Measurements from ENCODE around the gene SMCO2. TPM values are rescaled to one million over a fixed set of nuclear protein-coding genes. Genes with fewer than 3 reads are reported as not detected.

The SMCO2 gene
- total and polyA plus RNA-seq, 2 of the 8 experiments (the other 6 are each of a cell fraction or from before 2014, with no cell fraction given): 0.24 to 0.80 TPM

- no peak overlapping the region for H4K91ac ChIP-seq (replicated peaks; ENCODE audit: insufficient read length, low read length)
- no peaks in the 10 kb centered on the region for H3K23me2 ChIP-seq (ENCODE audit: low read depth, low read length)
- no peak overlapping the region for H3K4me3 ChIP-seq (ENCODE audit: extremely low read depth in 1 of 4, insufficient read depth in 2 of 4, low read depth in 3 of 4, low read length in 4 of 4)
- no peak overlapping the region for H2BK12ac ChIP-seq (ENCODE audit: low read depth, low read length)
- no peak overlapping the region for H3K9ac ChIP-seq (replicated peaks in 1 of 4; ENCODE audit: extremely low read depth in 1 of 4, low read depth in 3 of 4, low read length in 3 of 4)
- H3K4me2 ChIP-seq (ENCODE audit: insufficient read depth in 1 of 2, low read depth in 2 of 2, low read length in 2 of 2): no peak overlapping the region
- H3K23ac ChIP-seq (ENCODE audit: insufficient read length): no peak overlapping the region
- H3K4me1 ChIP-seq (replicated peaks in 1 of 4; ENCODE audit: control insufficient read depth in 3 of 4, insufficient read depth in 4 of 4, low read length in 3 of 4): no peaks in the 10 kb centered on the region
- H4K20me1 ChIP-seq (replicated peaks in 1 of 2; ENCODE audit: control insufficient read depth in 1 of 2, insufficient read depth in 2 of 2, low read length in 2 of 2): no peaks in the 10 kb centered on the region
- H3K9me3 ChIP-seq (ENCODE audit: insufficient read depth in 2 of 2, low read depth in 1 of 2, low read length in 1 of 2): no peaks in the 10 kb centered on the region
- H3K36me3 ChIP-seq (ENCODE audit: control insufficient read depth in 2 of 4, insufficient read depth in 4 of 4, low read length in 3 of 4): no peaks in the 10 kb centered on the region
- H3K79me1 ChIP-seq (ENCODE audit: low read depth, low read length): no peaks in the 10 kb centered on the region
- no peak overlapping the region for H2BK5ac ChIP-seq (ENCODE audit: low read depth, low read length)
- H3K18ac ChIP-seq (ENCODE audit: extremely low read depth, low read length): no peak overlapping the region
- no peak overlapping the region for H4K5ac ChIP-seq (ENCODE audit: insufficient read length, low read depth, low read length)
- H2BK20ac ChIP-seq (ENCODE audit: low read length): no peak overlapping the region
- H3K27ac ChIP-seq (ENCODE audit: low read depth, low read length): no peak overlapping the region
- 89% methylated on average over 6 of the region's 6 CpGs; no CpG with 5 or more reads in 1 of the 2 experiments for WGBS, 2 experiments (ENCODE audit: extremely low coverage in 1 of 2, insufficient coverage in 1 of 2, insufficient read length in 1 of 2, insufficient replicate concordance in 2 of 2, low coverage in 1 of 2, low lambda C conversion rate in 2 of 2, missing lambda C conversion rate in 1 of 2)
- no peak overlapping the region for H3K4ac ChIP-seq (replicated peaks; ENCODE audit: insufficient read length, low read depth, low read length)
- ChIA-PET CTCF (ENCODE audit: partially characterized antibody) (interaction anchor here (0.6 to 4.6 kb wide), 6 partner anchors 9 to 276 kb away, joined by 3 to 47 read pairs (median 3); no protein-coding TSS in a partner anchor), POLR2A (ENCODE audit: partially characterized antibody) (no interaction called here)
- H2AK5ac ChIP-seq (ENCODE audit: low read depth, low read length): no peak overlapping the region
- FAIRE-seq (no peak), DNase-seq (ENCODE audit: low read depth in 1 of 2, low spot score in 2 of 2) (no peak)
- no peaks in the 10 kb centered on the region for H3K27me3 ChIP-seq (replicated peaks in 1 of 4; ENCODE audit: control insufficient read depth in 3 of 4, extremely low read depth in 1 of 4, insufficient read depth in 3 of 4, low read length in 3 of 4)
- H3K56ac ChIP-seq (replicated peaks; ENCODE audit: insufficient read length, low read depth, low read length): no peak overlapping the region
- H2AFZ ChIP-seq (ENCODE audit: low read length): no peak overlapping the region
- no peak overlapping the region for H2BK15ac ChIP-seq (ENCODE audit: low read length)
- no peak overlapping the region for H2BK120ac ChIP-seq (replicated peaks; ENCODE audit: low read depth, low read length)
- H3K14ac ChIP-seq (ENCODE audit: insufficient read length): no peak overlapping the region
- no peak for TF ChIP-seq TEAD4 (IDR thresholded peaks at IDR 0.05; ENCODE audit: low read depth, low read length)
- TF ChIP-seq RXRA (IDR thresholded peaks at IDR 0.05; ENCODE audit: insufficient read depth, low read depth, low read length): no peak
- no peak for TF ChIP-seq SP1 (IDR thresholded peaks at IDR 0.05; ENCODE audit: low read depth, low read length)
- TF ChIP-seq SUZ12 (IDR thresholded peaks at IDR 0.05; ENCODE audit: low read length): no peak
- no peak for TF ChIP-seq SRF (IDR thresholded peaks at IDR 0.05; ENCODE audit: low read depth, low read length)
- TF ChIP-seq POLR2AphosphoS5 (IDR thresholded peaks at IDR 0.05; ENCODE audit: low read depth, low read length): no peak
- TF ChIP-seq KDM4A (IDR thresholded peaks at IDR 0.05; ENCODE audit: low read depth, low read length, severe bottlenecking): no peak
- TF ChIP-seq MAFK (IDR thresholded peaks at IDR 0.05; ENCODE audit: low read depth, low read length): no peak
- TF ChIP-seq JUN (IDR thresholded peaks at IDR 0.05; ENCODE audit: low read depth, low read length): no peak
- no peak overlapping the region for H4K8ac ChIP-seq (ENCODE audit: extremely low read depth, insufficient read depth, low read length)
- H3K79me2 ChIP-seq (ENCODE audit: control insufficient read depth in 1 of 2, insufficient read depth in 2 of 2, low read length in 2 of 2): no peaks in the 10 kb centered on the region
Measured at GRCh38 chr12:27426743-27427487, 19.6 kb upstream of the SMCO2 start.

All from H1 (cell line).